ENCODE measurements around the gene HADHA.

The HADHA gene

DNA sequence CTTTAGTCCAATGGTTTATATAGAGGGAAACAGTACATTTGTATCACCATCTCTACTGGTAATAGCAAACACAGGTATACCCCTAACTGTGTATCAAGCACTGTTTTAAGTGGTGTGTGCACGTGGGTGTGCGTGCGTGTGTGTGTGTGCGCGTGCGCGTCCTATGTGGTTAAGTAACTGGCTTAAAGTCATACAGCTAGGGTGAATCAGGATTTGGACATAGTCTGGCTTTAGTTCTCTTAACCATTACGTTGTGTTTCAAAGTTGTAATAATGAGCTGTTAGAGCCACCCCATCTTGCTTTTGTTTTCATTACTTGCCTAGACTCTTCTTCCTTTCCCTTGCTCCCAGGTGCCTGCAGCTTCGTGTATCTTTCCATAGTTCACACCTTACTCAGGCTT is 2.4 kb upstream of the HADHA start:
- no peak overlapping the region for H3K4me3 ChIP-seq (ENCODE audit: low read depth, low read length)
- in situ Hi-C loops (cut with HindIII; ENCODE audit: low sequenced_read_pairs): no loop called here
- no peak for DNase-seq (ENCODE audit: low read depth)
- TF ChIP-seq, protein P1, sequence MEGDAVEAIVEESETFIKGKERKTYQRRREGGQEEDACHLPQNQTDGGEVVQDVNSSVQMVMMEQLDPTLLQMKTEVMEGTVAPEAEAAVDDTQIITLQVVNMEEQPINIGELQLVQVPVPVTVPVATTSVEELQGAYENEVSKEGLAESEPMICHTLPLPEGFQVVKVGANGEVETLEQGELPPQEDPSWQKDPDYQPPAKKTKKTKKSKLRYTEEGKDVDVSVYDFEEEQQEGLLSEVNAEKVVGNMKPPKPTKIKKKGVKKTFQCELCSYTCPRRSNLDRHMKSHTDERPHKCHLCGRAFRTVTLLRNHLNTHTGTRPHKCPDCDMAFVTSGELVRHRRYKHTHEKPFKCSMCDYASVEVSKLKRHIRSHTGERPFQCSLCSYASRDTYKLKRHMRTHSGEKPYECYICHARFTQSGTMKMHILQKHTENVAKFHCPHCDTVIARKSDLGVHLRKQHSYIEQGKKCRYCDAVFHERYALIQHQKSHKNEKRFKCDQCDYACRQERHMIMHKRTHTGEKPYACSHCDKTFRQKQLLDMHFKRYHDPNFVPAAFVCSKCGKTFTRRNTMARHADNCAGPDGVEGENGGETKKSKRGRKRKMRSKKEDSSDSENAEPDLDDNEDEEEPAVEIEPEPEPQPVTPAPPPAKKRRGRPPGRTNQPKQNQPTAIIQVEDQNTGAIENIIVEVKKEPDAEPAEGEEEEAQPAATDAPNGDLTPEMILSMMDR (IDR thresholded peaks at IDR 0.05; ENCODE audit: low read depth, low read length, missing control alignments): no peak

DNA sequence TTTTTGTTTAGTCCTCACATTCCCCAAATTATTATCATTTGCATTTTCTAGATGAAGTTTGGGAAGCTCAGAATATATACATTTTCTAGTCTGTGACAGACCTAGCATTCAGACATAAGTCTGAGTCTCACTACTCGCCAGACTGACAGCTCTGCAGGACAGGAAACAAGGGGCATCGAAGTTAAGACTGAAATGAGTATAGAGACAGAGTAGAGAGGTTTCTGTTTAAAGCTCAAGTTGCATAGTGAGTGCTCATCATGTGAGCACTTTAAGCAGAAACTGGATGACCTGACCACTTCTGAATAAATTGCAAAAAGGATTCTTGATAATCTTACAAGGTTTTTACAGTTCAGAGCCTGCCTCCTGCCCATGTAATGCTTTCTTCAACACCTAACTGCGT is 1.4 kb upstream of the HADHA start:
- in situ Hi-C loops (cut with HindIII; ENCODE audit: low sequenced_read_pairs): no loop called here
- no peak for DNase-seq (ENCODE audit: low read depth)
- TF ChIP-seq, protein P1 (IDR thresholded peaks at IDR 0.05; ENCODE audit: low read depth, low read length, missing control alignments): no peak
- peak overlapping the region; percentile 99 for H3K4me3 ChIP-seq (ENCODE audit: low read depth, low read length)

DNA sequence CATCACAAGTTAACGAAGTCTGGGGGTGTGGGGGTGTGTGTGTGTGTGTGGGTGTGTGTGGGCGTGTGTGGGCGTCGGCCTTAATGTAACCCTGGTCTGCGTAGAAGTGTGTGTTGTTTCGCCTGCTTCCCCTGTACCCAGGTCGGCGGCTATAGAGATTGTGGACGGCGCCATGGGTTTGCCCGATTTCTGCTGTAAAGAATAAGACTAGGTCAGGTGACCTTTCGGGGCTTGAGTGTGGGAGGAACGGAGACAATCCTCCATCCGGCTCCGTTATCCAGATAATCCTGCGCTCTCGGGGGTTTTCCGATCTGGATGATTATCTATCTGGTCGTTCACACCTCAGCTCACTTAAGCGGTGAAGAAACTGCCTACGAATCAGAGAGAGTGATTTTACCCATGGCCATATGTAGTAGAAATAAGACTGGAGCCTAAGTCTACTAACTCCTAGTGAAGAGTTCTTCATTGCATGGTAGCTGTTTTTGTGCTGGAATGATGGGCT is 850 bp upstream of the HADHA start:
- TF ChIP-seq, protein P1 (IDR thresholded peaks at IDR 0.05; ENCODE audit: low read depth, low read length, missing control alignments): no peak
- DNase-seq (ENCODE audit: low read depth): no peak
- in situ Hi-C loops (cut with HindIII; ENCODE audit: low sequenced_read_pairs): no loop called here
- H3K4me3 ChIP-seq (ENCODE audit: low read depth, low read length): peak overlapping the region; percentile 99

DNA sequence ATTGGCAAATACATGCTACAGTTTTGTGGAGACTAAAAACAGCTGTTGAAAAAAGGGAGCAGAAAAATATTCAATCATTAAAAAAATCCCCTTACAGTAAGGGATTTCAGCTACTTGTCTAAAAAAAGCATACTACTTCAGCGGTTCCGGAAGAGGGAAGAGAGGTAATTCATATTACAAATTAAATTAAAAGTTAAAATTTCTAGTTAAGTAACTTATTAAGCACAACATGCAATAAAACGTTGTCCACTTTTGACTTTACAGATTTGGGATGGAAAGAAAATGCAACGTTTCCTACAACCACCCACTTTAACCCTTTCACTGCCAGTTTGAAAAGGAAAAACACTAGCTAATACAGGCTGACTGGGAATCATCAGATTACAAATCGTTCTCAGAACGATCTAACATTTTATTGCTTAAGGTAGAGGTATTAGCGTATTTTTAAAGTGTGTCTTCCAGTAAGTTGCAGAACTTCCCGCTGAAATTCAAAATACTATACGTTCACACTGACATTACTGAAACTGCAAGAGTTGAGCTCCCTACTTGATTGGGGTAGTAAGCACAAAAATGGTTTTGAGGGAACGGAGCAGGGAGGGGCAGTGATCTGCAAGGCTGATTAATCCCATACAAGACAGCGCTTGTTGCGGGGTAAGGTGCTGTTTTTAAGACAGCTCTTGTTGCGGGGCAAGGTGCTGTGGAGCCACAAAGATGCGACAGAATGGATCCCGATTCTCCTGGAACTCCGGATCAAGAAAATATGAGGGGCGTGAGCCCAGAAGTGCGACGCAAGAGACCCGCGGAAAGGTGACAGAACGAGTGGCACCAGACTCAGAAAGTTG is 743 bp downstream of the HADHA start:
- TF ChIP-seq, protein P1 (IDR thresholded peaks at IDR 0.05; ENCODE audit: low read depth, low read length, missing control alignments): no peak
- H3K4me3 ChIP-seq (ENCODE audit: low read depth, low read length): peak overlapping the region; percentile 99
- in situ Hi-C loops (cut with HindIII; ENCODE audit: low sequenced_read_pairs): no loop called here
- no peak for DNase-seq (ENCODE audit: low read depth)

DNA sequence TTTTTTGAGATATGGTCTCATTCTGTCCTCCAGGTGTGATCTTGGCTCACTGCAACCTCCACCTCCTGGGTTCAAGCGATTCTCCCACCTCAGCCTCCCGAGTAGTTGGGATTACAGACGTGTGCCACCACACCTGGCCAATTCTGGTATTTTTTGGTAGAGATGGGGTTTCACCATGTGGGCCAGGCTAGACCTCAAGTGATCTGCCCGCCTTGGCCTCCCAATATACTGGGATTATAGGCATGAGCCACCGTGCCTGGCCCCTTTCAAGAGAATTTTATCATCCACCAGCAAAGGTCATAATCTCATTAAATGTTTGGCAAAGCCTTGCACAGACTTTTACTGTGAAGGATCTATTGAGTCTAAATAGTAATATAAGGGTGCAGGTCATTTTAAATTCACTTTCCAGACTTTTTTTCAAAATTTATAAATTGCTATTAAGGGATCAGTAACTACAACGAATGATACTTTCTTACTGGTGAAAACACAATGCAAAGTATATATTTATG is 2.5 kb downstream of the HADHA start:
- no peak for DNase-seq (ENCODE audit: low read depth)
- no peak overlapping the region for H3K4me3 ChIP-seq (ENCODE audit: low read depth, low read length)
- in situ Hi-C loops (cut with HindIII; ENCODE audit: low sequenced_read_pairs): no loop called here
- TF ChIP-seq, protein P1 (IDR thresholded peaks at IDR 0.05; ENCODE audit: low read depth, low read length, missing control alignments): no peak

DNA sequence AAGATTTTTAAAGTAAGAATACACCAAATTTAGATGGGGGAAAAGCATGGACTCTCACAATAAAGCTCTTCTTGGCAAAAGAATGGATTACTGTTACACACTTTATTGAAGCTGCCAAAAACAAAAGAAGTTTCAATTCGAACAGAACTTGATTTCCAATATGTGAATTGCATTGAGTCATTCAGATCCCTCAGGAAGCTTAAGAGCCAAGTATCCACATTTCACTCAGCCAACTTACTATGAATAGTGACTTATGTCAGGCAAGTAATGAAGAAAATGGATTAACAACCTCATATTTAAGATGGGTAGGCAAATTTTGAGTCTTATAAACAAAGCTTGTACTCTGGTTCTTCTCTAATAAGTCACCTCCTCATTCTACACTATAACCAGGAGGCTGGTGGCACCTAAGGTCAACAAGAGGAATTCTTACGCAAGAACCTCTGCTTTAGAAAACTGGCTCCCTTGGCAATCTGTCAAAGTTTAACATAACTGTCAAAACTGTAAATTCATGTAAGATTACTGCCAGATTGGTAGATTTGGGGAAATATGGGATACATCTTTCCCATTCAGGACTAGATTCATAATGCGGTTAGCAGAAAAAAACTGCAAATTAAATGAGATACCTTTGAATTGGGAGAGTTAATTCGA is 6.0 kb downstream of the HADHA start:
- in situ Hi-C loops (cut with HindIII; ENCODE audit: low sequenced_read_pairs): no loop called here
- TF ChIP-seq, protein P1 (IDR thresholded peaks at IDR 0.05; ENCODE audit: low read depth, low read length, missing control alignments): no peak
- DNase-seq (ENCODE audit: low read depth): no peak

More for the DNA sequence above, 6.0 kb downstream of the HADHA start:
- H3K4me3 ChIP-seq (ENCODE audit: low read depth, low read length): no peak overlapping the region
